SU-DHL-6 (cell line): ENCODE data around the gene DAPK1.

Source experiments
- H2AFZ ChIP-seq: fragments of 200-600 bp; sonication (generic); 2 replicates; pipeline ENCODE4 v1.6.1; 2014; ENCODE audit warnings: low read depth, mild to moderate bottlenecking, moderate library complexity, mixed read lengths, antibody characterized with exemption, low read length; ENCODE audit not compliant: severe bottlenecking
- H3F3A ChIP-seq: fragments of 200-600 bp; shearing (Covaris generic); 2 replicates; pipeline ENCODE4 v1.6.0; 2016; ENCODE audit warnings: antibody characterized with exemption, mild to moderate bottlenecking; ENCODE audit not compliant: insufficient read depth
- H3K27ac ChIP-seq: fragments of 200-600 bp; sonication (generic); 2 replicates; pipeline ENCODE4 v1.5.1; 2016; ENCODE audit warnings: low read depth, mild to moderate bottlenecking, low read length, moderate library complexity, mixed read lengths
- H3K27me3 ChIP-seq: fragments of 200-600 bp; sonication (generic), shearing (Covaris generic); 2 replicates; pipeline ENCODE4 v1.6.0; 2014; ENCODE audit warnings: mild to moderate bottlenecking, low read length
- H3K36me3 ChIP-seq: fragments of 200-600 bp; sonication (generic); 2 replicates; pipeline ENCODE4 v1.6.1; 2014; ENCODE audit warnings: mild to moderate bottlenecking, low read length, mixed read lengths
- H3K4me2 ChIP-seq: fragments of 300-600, 200-600 bp; shearing (Covaris generic), sonication (generic); 2 replicates; pipeline ENCODE4 v1.6.0; 2014; ENCODE audit warnings: low read length, low read depth, mild to moderate bottlenecking; ENCODE audit not compliant: poor library complexity, severe bottlenecking
- H3K4me3 ChIP-seq: fragments of 200-600 bp; sonication (generic); 2 replicates; pipeline ENCODE4 v1.5.1; 2014; ENCODE audit warnings: antibody characterized with exemption, low read length, mild to moderate bottlenecking, mixed read lengths; ENCODE audit not compliant: insufficient read depth, poor library complexity, severe bottlenecking
- H3K79me2 ChIP-seq: fragments of 200-600 bp; sonication (generic); 2 replicates; pipeline ENCODE4 v1.6.1; 2014; ENCODE audit warnings: mild to moderate bottlenecking, low read length, moderate library complexity; ENCODE audit not compliant: insufficient read depth
- H3K9ac ChIP-seq: fragments of 200-600 bp; sonication (generic); 2 replicates; pipeline ENCODE4 v1.7.0; 2014; ENCODE audit warnings: mild to moderate bottlenecking, low read length
- H3K9me2 ChIP-seq: fragments of 200-600 bp; sonication (generic); replicated peaks from 2 replicates; pipeline ENCODE4 v1.6.1; 2014; ENCODE audit warnings: low read length; ENCODE audit not compliant: insufficient read depth
- H3K9me3 ChIP-seq: fragments of 200-600 bp; sonication (generic); 2 replicates; pipeline ENCODE4 v1.6.1; 2014; ENCODE audit warnings: low read length, mixed read lengths; ENCODE audit not compliant: insufficient read depth
- H4K20me1 ChIP-seq: fragments of 200-600 bp; sonication (generic); 2 replicates; pipeline ENCODE4 v1.6.1; 2014; ENCODE audit warnings: low read depth, mild to moderate bottlenecking, antibody characterized with exemption, low read length, moderate library complexity, mixed read lengths
- EZH2phosphoT487 ChIP-seq: fragments of 200-600 bp; sonication (generic), shearing (Covaris generic); conservative IDR thresholded peaks from 2 replicates; pipeline ENCODE4 v1.6.1; 2018; ENCODE audit warnings: mild to moderate bottlenecking, antibody characterized with exemption, low read length, moderate library complexity, mixed read lengths
- TF ChIP-seq, protein P1 (sequence below): fragments of 200-600 bp; sonication (generic); IDR thresholded peaks from one replicate; pipeline ENCODE4 v1.5.1; 2017; ENCODE audit warnings: antibody characterized with exemption, mild to moderate bottlenecking, low read length, moderate library complexity; ENCODE audit not compliant: insufficient read depth, poor library complexity, severe bottlenecking

DAPK1 gene

DNA sequence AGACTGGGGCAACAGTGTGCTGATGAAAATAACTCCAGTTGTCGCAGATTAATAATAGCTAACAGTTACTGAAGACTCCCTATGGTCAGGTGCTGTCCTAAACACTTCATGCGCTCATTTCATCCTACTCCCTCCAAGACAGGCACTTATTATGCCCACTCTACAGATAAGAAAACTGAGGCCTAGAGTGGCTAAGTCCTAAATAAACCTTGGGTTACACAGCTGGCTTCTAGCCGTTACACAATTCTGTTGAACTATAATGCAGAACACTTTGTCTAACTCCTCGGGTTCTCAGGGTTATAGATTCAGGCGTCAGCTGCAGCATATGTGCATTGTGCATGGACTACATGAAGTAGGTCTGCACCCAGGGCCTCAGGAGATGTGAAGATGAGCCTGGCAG lies 103.9 kb downstream of the DAPK1 start:
- H2AFZ ChIP-seq = no peak overlapping the region
- no peaks in the 10 kb centered on the region for H3K79me2 ChIP-seq
- no peaks in the 10 kb centered on the region for H3K9me2 ChIP-seq
- H3K4me2 ChIP-seq = no peak overlapping the region
- H3K9me3 ChIP-seq = no peaks in the 10 kb centered on the region
- TF ChIP-seq, protein P1, sequence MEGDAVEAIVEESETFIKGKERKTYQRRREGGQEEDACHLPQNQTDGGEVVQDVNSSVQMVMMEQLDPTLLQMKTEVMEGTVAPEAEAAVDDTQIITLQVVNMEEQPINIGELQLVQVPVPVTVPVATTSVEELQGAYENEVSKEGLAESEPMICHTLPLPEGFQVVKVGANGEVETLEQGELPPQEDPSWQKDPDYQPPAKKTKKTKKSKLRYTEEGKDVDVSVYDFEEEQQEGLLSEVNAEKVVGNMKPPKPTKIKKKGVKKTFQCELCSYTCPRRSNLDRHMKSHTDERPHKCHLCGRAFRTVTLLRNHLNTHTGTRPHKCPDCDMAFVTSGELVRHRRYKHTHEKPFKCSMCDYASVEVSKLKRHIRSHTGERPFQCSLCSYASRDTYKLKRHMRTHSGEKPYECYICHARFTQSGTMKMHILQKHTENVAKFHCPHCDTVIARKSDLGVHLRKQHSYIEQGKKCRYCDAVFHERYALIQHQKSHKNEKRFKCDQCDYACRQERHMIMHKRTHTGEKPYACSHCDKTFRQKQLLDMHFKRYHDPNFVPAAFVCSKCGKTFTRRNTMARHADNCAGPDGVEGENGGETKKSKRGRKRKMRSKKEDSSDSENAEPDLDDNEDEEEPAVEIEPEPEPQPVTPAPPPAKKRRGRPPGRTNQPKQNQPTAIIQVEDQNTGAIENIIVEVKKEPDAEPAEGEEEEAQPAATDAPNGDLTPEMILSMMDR = no peak
- no peak for TF ChIP-seq EZH2phosphoT487
- no peaks in the 10 kb centered on the region for H3K36me3 ChIP-seq
- no peak overlapping the region for H3K27ac ChIP-seq
- H3K27me3 ChIP-seq = no peaks in the 10 kb centered on the region
- no peak overlapping the region for H3K9ac ChIP-seq
- H3K4me3 ChIP-seq = no peak overlapping the region
- no peaks in the 10 kb centered on the region for H4K20me1 ChIP-seq
- H3F3A ChIP-seq = no peaks in the 10 kb centered on the region

DNA sequence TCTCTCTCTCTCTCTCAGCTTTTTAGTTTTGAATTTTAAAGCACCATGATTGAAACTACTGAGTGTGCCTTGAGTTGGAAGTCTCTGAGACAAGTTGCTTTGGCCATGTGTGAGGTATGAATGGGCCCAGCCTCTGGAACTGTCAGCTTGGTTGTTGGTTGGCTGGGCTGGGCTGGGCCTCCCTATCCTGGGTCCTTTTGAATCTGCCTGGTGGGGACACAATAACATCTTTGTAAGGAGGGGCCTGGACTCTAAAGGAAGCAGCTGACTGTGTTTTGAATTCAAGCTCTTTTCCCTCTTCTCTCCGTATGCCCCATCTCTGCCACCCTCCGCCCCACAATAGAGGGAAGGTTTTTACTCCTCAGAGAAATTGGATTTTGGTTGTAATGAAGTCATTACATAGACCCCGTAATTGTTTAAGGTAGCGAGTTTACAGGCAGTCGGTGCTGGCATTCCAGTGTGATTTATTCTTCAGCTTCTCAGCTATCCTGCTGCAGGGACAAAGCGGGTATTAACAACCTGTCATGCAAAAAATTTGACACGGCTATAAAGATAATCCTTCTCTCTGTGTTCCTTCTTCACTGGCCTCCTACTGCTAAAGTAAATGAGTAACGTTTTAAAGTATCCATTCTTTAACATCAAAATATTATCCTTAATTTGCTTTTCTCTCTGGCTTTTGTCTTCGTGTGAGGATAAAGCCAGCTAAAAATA lies 105.4 kb downstream of the DAPK1 start:
- no peak overlapping the region for H3K4me2 ChIP-seq
- H3K27ac ChIP-seq = no peak overlapping the region
- H3K79me2 ChIP-seq = no peaks in the 10 kb centered on the region
- H3K9me2 ChIP-seq = no peaks in the 10 kb centered on the region
- H3K9me3 ChIP-seq = no peaks in the 10 kb centered on the region
- no peaks in the 10 kb centered on the region for H3K36me3 ChIP-seq
- H3F3A ChIP-seq = no peaks in the 10 kb centered on the region
- no peak overlapping the region for H2AFZ ChIP-seq
- no peaks in the 10 kb centered on the region for H3K27me3 ChIP-seq
- H4K20me1 ChIP-seq = no peaks in the 10 kb centered on the region
- H3K4me3 ChIP-seq = no peak overlapping the region
- no peak overlapping the region for H3K9ac ChIP-seq
- TF ChIP-seq EZH2phosphoT487 = no peak
- TF ChIP-seq, protein P1 = no peak

DNA sequence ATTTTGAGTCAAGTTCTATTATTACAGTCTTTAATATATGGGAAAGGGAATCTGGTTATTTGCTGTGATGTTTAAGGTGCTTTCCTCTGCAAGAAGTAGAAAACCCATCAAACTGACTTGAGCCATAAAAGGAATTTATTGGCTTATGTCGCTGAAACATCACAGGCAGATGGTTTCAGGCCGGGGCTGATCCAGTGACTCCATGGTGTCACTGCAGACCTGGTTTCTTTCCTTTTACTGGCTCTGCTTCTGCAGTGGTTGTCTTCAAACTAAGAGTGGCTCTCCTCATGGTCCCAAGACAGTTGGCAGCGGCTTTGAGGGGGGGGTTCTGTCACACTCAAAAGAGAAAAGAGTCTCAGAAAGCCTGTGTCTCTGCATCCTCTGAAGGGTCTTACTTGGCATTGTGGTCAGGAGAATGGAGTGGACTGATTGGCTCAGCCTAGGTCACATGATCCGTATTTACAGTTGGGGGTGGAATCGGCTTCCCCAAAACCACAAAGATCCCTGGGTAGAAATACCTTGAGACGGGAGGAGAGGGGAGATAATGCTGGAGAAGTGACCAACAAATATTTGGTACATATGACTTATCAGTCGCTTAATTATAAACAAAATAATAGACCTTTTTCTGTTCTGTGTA lies 106.3 kb downstream of the DAPK1 start:
- Histone ChIP-seq H3K79me2 (no peaks in the 10 kb centered on the region), H3F3A (no peaks in the 10 kb centered on the region), H3K27me3 (no peaks in the 10 kb centered on the region), H3K4me3 (no peak overlapping the region), H3K9me2 (no peaks in the 10 kb centered on the region), H2AFZ (no peak overlapping the region), H3K9me3 (no peaks in the 10 kb centered on the region), H3K4me2 (no peak overlapping the region), H3K27ac (no peak overlapping the region), H3K9ac (no peak overlapping the region), H4K20me1 (no peaks in the 10 kb centered on the region), H3K36me3 (no peaks in the 10 kb centered on the region)
- TF ChIP-seq, protein P1 = no peak
- no peak for TF ChIP-seq EZH2phosphoT487
